Mesodermal cell (in vitro differentiated cells): ENCODE results near the gene CLPSL2.

ENCODE experiments used
- H3K27ac ChIP-seq: 2 replicates; pipeline ENCODE4 v1.7.0; 2013; ENCODE audit warnings: mild to moderate bottlenecking, low read depth, low read length, moderate library complexity; ENCODE audit not compliant: severe bottlenecking
- H3K36me3 ChIP-seq: 2 replicates; pipeline ENCODE4 v1.7.1; 2013; ENCODE audit warnings: mild to moderate bottlenecking, low read length, moderate library complexity; ENCODE audit not compliant: control insufficient read depth, insufficient read depth
- H3K4me1 ChIP-seq: one replicate; pipeline ENCODE4 v1.7.1; 2013; ENCODE audit warnings: mild to moderate bottlenecking, low read length; ENCODE audit not compliant: insufficient read depth, control insufficient read depth, poor library complexity, severe bottlenecking
- H3K4me3 ChIP-seq: 2 replicates; pipeline ENCODE4 v1.7.0; 2013; ENCODE audit warnings: low read length, control low read depth, mild to moderate bottlenecking; ENCODE audit not compliant: insufficient read depth, poor library complexity, severe bottlenecking; ENCODE audit errors: extremely low read depth
- H3K9me3 ChIP-seq: 2 replicates; pipeline ENCODE4 v1.7.1; 2013; ENCODE audit warnings: mild to moderate bottlenecking, low read length, moderate library complexity; ENCODE audit not compliant: control insufficient read depth
- WGBS, 2 experiments: methylation state at CpG; one replicate each; pipeline ENCODE4 v1.1.5; 2013; ENCODE audit warnings: missing lambda C conversion rate in 2 of 2; ENCODE audit not compliant: insufficient coverage in 2 of 2; 5-methylcytosine and 5-hydroxymethylcytosine counted together

Gene CLPSL2

DNA sequence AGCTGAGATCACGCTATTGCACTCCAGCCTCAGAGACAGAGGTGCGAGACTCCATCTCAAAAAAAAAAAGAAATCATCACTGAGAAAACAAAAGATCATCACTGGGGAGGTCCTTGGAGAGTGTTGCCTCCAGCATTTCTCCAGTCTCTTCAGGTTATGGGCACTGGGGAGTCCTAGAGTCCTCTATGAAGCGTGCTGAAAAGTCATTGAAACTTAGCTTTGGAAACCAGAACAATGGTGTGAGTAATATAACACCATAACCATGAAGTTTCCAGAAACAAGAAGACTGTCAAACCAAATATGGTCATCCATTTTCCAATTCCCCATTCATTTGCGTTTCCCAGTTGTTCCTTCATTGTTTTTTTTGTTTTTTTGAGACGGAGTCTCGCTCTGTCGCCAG, 25.8 kb upstream of the CLPSL2 start:
- no peak overlapping the region for H3K27ac ChIP-seq
- H3K4me1 ChIP-seq = no peaks in the 10 kb centered on the region
- no peak overlapping the region for H3K4me3 ChIP-seq
- no peaks in the 10 kb centered on the region for H3K36me3 ChIP-seq
- 88 to 92% methylated on average over 5 to 6 of the region's 7 CpGs for WGBS, 2 experiments
- H3K9me3 ChIP-seq = peaks cover 8% of the 10 kb centered on the region

DNA sequence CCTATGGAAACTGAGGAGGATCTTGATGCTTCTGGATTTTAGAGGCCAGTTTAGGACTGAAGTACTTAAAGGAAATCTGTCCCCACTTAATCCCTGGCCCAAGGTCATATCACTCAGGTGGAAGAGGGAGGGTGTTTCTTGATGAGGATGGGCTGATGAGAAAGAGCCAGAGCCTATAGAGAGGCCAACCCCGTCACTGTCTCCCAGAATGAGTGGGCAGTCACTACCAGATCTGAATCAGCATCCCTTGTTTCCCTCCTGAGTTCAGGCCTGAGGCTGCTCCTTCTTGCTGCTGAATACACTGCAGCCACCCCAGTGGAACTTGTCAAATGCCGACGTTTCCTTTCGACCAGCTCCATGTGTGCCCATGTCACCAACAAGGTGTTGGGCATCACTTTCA, 24.8 kb upstream of the CLPSL2 start:
- WGBS, 2 experiments = 81 to 94% methylated on average over 3 of the region's 4 CpGs
- Histone ChIP-seq H3K9me3 (peaks cover 8% of the 10 kb centered on the region), H3K4me3 (no peak overlapping the region), H3K27ac (no peak overlapping the region), H3K4me1 (no peaks in the 10 kb centered on the region), H3K36me3 (no peaks in the 10 kb centered on the region)

DNA sequence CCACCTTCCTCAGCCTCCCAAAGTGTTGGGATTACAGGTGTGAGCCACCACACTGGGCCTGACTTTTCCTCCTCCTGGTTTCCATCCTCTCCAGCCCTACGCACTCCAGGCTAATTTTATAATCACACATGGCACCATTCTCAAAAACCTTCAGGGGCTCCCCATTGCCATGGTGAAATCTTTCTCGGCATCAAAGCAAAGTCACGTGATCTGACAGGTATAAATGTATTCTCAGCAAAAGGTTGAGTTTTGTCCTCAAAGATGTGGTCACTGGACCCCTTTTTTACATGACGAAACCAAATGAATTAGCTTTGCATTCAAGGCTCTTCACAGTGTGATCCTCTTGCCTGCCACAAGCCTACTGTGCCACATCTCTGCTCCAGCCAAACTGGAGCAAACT, 24.1 kb upstream of the CLPSL2 start:
- Histone ChIP-seq H3K36me3 (no peaks in the 10 kb centered on the region), H3K27ac (no peak overlapping the region), H3K4me1 (no peaks in the 10 kb centered on the region), H3K4me3 (no peak overlapping the region), H3K9me3 (peaks cover 8% of the 10 kb centered on the region)
- 98 to 100% methylated on average over 4 of the region's 4 CpGs for WGBS, 2 experiments

DNA sequence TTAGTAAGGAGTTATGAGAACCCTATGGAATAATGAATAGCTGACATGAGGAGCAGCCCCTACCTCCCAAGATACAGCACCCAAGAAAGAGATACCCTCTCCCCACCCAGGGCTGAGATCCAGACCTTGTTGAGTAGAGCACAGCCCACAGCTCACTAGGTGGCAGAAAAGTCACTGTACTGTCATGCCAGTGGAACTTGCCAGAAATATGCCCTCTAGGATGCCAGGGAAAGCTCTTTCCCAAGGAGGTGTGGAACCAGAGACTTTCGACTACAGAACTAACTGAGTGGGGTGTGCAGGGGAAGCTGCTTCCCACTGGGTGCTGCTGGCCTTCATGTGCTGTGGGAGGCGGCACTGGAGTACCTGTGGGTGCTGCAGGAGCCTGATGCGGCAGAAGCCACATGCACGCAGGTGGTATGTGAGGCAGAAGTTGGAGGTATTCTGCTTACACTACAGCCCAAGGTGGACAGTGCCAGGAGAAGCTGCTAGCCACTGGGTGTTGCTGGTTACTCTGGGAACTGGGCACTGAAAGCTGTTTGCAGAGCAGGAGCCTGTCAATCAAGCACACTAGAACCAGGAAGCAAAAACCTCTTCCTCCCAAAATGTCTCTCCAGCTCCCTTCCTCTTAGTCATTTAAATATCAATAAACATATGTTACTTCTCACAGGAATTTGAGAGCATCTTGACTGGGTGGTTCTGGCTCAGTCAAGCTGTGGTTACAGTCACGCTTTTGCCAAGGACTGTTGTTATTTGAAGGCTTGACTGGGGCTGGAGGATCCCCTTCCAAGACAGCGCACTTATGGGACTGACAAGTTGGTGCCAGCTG, 21.7 kb upstream of the CLPSL2 start:
- no peaks in the 10 kb centered on the region for H3K4me1 ChIP-seq
- no peak overlapping the region for H3K4me3 ChIP-seq
- H3K36me3 ChIP-seq = no peaks in the 10 kb centered on the region
- H3K9me3 ChIP-seq = no peaks in the 10 kb centered on the region
- H3K27ac ChIP-seq = no peak overlapping the region
- WGBS, 2 experiments = 96 to 97% methylated on average over 5 to 6 of the region's 6 CpGs

DNA sequence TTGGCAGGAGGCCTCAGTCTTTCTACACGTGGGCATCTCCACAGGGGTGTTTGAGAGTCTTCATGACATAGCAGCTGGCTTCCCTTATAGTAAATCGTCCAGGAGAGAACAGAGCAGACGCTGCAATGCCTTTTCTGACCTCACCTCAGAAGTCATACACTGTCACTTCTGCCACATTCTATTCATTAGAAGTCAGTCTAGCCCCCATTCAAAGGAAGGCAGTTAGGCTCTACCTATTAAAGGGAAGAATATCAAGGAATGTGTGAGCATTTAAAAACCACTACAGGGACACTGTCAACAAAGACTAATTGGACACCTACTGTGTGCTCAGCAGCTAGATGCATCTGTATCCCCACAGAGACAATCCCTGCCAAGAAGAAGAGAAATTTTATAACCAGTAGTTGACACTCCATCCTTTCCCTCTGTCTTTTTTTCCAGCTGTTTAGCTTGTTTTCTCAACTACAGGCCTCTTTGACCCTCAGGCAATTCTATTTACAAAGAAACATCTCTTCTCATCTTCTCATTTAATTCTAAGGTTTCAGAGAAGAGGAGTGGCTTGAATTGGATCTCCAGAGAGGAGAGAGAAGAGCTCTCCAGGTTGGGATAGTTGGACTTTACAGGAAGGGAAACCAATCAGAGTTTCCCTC, 21.0 kb upstream of the CLPSL2 start:
- 0 to 26% methylated on average over 1 to 3 of the region's 3 CpGs for WGBS, 2 experiments
- Histone ChIP-seq H3K27ac (no peak overlapping the region), H3K4me3 (no peak overlapping the region), H3K4me1 (no peaks in the 10 kb centered on the region), H3K9me3 (no peaks in the 10 kb centered on the region), H3K36me3 (no peaks in the 10 kb centered on the region)

DNA sequence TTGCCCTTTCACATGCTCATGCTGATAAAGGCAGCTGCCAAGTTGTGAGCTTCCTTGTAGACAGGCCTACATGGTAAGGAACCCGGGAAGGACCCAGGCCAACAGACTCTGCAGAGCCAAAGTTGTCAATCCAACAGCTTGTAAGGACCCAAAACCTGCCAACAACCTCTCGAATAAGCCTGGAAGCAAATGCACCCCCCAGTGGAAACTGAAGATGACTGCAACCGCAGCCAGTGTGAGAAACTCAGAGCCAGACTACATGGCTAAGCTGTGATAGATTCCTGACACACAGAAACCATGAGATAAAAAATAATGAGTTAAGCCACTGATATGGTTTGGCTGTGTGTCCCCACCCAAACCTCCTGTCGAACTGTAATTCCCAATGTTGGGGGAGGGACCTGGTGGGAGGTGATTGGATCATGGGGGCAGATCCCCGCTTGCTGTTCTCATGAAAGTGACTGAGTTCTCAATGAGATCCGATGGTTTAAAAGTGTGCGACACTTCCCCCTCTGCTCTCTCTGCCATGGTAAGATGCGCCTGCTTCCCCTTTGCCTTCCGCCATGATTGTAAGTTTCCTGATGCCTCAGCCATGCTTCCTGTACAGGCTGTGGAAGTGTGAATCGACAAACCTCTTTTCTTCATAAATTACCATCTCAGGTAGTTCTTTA, 18.8 kb upstream of the CLPSL2 start:
- H3K4me1 ChIP-seq = no peaks in the 10 kb centered on the region
- 55 to 62% methylated on average over 8 of the region's 10 CpGs for WGBS, 2 experiments
- H3K36me3 ChIP-seq = no peaks in the 10 kb centered on the region
- no peak overlapping the region for H3K27ac ChIP-seq
- no peaks in the 10 kb centered on the region for H3K9me3 ChIP-seq
- H3K4me3 ChIP-seq = no peak overlapping the region

GRCh38 chr6:35759426-35759825, 17.0 kb upstream of the CLPSL2 start:
- H3K4me3 ChIP-seq = no peak overlapping the region
- WGBS, 2 experiments = 79% methylated on average over 2 of the region's 3 CpGs; no CpG with 5 or more reads in 1 of the 2 experiments
- no peaks in the 10 kb centered on the region for H3K36me3 ChIP-seq
- H3K4me1 ChIP-seq = no peaks in the 10 kb centered on the region
- H3K27ac ChIP-seq = no peak overlapping the region
- H3K9me3 ChIP-seq = no peaks in the 10 kb centered on the region

DNA sequence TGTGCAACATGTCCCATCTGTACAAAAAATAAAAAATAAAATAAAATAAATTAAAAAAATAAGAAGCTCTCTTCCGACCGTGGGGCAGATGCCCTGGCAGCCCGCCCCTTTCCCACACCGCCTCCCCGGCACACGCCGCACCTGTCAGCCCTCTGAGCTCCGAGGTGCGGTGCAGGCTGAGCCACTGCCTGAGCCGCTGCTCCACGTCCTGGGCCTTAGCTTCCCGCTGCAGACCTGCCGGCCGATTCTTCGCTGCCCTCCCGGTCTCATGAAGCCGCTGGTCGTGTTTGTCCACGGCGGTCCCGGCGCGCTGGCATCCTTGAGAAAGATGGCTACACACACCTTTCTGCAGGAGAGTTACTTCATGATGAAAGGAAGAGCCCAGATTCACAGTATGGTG, 10.7 kb upstream of the CLPSL2 start:
- H3K9me3 ChIP-seq = no peaks in the 10 kb centered on the region
- H3K4me3 ChIP-seq = no peak overlapping the region
- WGBS, 2 experiments = 92 to 94% methylated on average over 21 to 22 of the region's 23 CpGs
- no peaks in the 10 kb centered on the region for H3K4me1 ChIP-seq
- H3K27ac ChIP-seq = no peak overlapping the region
- H3K36me3 ChIP-seq = no peaks in the 10 kb centered on the region

DNA sequence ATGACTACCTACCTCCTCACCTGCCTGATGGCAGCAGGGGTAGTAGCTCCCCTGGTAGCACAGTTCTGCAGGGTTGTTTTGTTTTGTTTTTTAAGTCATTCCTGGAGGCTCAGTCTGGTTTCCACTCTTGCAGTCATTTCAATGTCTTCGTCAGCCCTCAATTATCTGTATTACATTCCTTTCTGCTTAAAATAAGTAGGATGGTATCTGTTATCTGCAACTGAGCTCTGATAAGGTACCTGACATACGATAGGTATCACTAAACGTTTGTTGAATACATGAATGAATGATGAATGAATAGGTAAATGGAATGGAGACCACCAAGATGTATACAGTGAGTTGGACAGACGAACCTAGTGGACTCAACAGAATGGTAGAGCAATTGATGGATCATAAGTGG, 7.2 kb upstream of the CLPSL2 start:
- Histone ChIP-seq H3K27ac (no peak overlapping the region), H3K4me3 (no peak overlapping the region), H3K36me3 (no peaks in the 10 kb centered on the region), H3K4me1 (no peaks in the 10 kb centered on the region), H3K9me3 (no peaks in the 10 kb centered on the region)
- WGBS, 2 experiments = 81 to 95% methylated on average over 3 of the region's 4 CpGs

DNA sequence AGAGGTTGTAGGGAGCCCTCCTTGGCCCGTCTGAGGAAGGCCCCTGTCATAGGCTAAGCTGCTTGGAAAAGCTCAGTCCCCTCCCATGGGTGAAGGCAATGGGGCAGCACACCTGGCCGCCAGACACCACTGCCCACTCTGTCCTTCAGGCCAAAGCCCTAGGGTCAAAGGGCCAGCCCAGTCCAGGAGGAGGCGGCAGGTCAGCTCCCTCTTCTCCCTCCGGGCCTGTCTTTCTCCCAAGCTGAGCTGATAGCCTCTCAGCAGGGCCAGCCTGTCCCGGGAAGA, 5.1 kb upstream of the CLPSL2 start:
- Histone ChIP-seq H3K4me1 (no peaks in the 10 kb centered on the region), H3K36me3 (no peaks in the 10 kb centered on the region), H3K9me3 (no peaks in the 10 kb centered on the region), H3K27ac (no peak overlapping the region), H3K4me3 (no peak overlapping the region)
- WGBS, 2 experiments = 80 to 91% methylated on average over 1 to 2 of the region's 5 CpGs
